ENCODE results near the gene LAMA3.

LAMA3 gene

GRCh38 chr18:23761941-23762340 lies 72.7 kb downstream of the LAMA3 start:
- CTCF ChIA-PET: interaction anchor here (0.9 kb wide), 1 partner anchor 246 kb away, joined by 3 read pairs; no protein-coding TSS in a partner anchor
- Histone ChIP-seq H3K36me3 (ENCODE audit: control insufficient read depth in 2 of 2, insufficient read depth in 1 of 2, low read length in 2 of 2) (peaks cover 5 to 25% of the 10 kb centered on the region in 2 experiments), H3K4me3 (ENCODE audit: low read depth, low read length) (no peak overlapping the region), H3K9me3 (ENCODE audit: control insufficient read depth, insufficient read depth, low read depth, low read length) (no peaks in the 10 kb centered on the region), H3K4me1 (ENCODE audit: control insufficient read depth, insufficient read depth, low read length) (no peaks in the 10 kb centered on the region), H3K27ac (ENCODE audit: extremely low read depth, low read depth, low read length) (no peak overlapping the region)
- TF ChIP-seq ZNF792 (tag by site-specific recombination; IDR thresholded peaks at IDR 0.05) (no peak), ZNF530 (tag by site-specific recombination; IDR thresholded peaks at IDR 0.05; ENCODE audit: low read depth) (no peak), ZNF544 (tag by site-specific recombination; IDR thresholded peaks at IDR 0.05) (no peak), ZNF48 (tag by site-specific recombination; IDR thresholded peaks at IDR 0.05) (no peak), ZNF18 (tag by site-specific recombination; IDR thresholded peaks at IDR 0.05) (no peak), ZNF510 (tag by site-specific recombination; IDR thresholded peaks at IDR 0.05; ENCODE audit: insufficient replicate concordance) (no peak), ZSCAN16 (tag by site-specific recombination; IDR thresholded peaks at IDR 0.05) (no peak), ZNF843 (tag by site-specific recombination; IDR thresholded peaks at IDR 0.05) (no peak), ZNF302 (tag by site-specific recombination; IDR thresholded peaks at IDR 0.05; ENCODE audit: low read depth) (no peak), SP3 (tag by site-specific recombination; IDR thresholded peaks at IDR 0.05) (no peak), MZF1 (tag by site-specific recombination; IDR thresholded peaks at IDR 0.05; ENCODE audit: borderline replicate concordance) (no peak), ZNF2 (tag by site-specific recombination; IDR thresholded peaks at IDR 0.05) (no peak), ZBTB48 (tag by site-specific recombination; IDR thresholded peaks at IDR 0.05) (no peak)
- POLR2A ChIA-PET: no interaction called here

- H3K9me3 ChIP-seq (ENCODE audit: control insufficient read depth, insufficient read depth, low read depth, low read length): no peaks in the 10 kb centered on the region
- CTCF ChIA-PET: no interaction called here
- no peak overlapping the region for H3K4me3 ChIP-seq (ENCODE audit: low read depth, low read length)
- no peak for TF ChIP-seq ZNF624 (tag by site-specific recombination; IDR thresholded peaks at IDR 0.05)
- no peak for TF ChIP-seq ZNF112 (tag by site-specific recombination; IDR thresholded peaks at IDR 0.05)
- TF ChIP-seq ZNF48 (tag by site-specific recombination; IDR thresholded peaks at IDR 0.05): no peak
- no peak for TF ChIP-seq ZNF837 (tag by site-specific recombination; IDR thresholded peaks at IDR 0.05)
- TF ChIP-seq KLF17 (tag by site-specific recombination; IDR thresholded peaks at IDR 0.05): no peak
- TF ChIP-seq ZNF2 (tag by site-specific recombination; IDR thresholded peaks at IDR 0.05): no peak
- no peak for TF ChIP-seq ZNF37A (tag by site-specific recombination; IDR thresholded peaks at IDR 0.05)
- TF ChIP-seq HIC1 (tag by site-specific recombination; IDR thresholded peaks at IDR 0.05): no peak
- TF ChIP-seq ZNF677 (tag by site-specific recombination; IDR thresholded peaks at IDR 0.05): no peak
- TF ChIP-seq ZBTB10 (tag by site-specific recombination; IDR thresholded peaks at IDR 0.05): no peak
- TF ChIP-seq ZBTB26 (tag by site-specific recombination; optimal IDR thresholded peaks at IDR 0.05): no peak
- no peak for TF ChIP-seq BCL6B (tag by site-specific recombination; IDR thresholded peaks at IDR 0.05)
- TF ChIP-seq BCL11B (tag by site-specific recombination; IDR thresholded peaks at IDR 0.05; ENCODE audit: low read depth): no peak
- TF ChIP-seq ZNF341 (tag by site-specific recombination; IDR thresholded peaks at IDR 0.05; ENCODE audit: low read depth): no peak
- no peaks in the 10 kb centered on the region for H3K4me1 ChIP-seq (ENCODE audit: control insufficient read depth, insufficient read depth, low read length)
- no peak overlapping the region for H3K27ac ChIP-seq (ENCODE audit: extremely low read depth, low read depth, low read length)
- POLR2A ChIA-PET: no interaction called here
- peaks cover 8 to 17% of the 10 kb centered on the region in 2 experiments for H3K36me3 ChIP-seq (ENCODE audit: control insufficient read depth in 2 of 2, insufficient read depth in 1 of 2, low read length in 2 of 2)
Measured at GRCh38 chr18:23763343-23763742, 74.1 kb downstream of the LAMA3 start.
